ENCODE measurements around the gene SPEF2.

- TF ChIP-seq CTCF (IDR thresholded peaks at IDR 0.05; ENCODE audit: low read depth, low read length) (no peak), MYC (IDR thresholded peaks at IDR 0.05; ENCODE audit: low read depth, low read length) (no peak), POLR2A (IDR thresholded peaks at IDR 0.05; ENCODE audit: extremely low read depth, insufficient read length) (no peak), MAX (IDR thresholded peaks at IDR 0.05; ENCODE audit: low read depth, low read length) (no peak)
Measured at GRCh38 chr5:35660451-35660850, 42.8 kb downstream of the SPEF2 start.

Measured in NB4 (cell line).